Pancreas (tissue), 10 donors: Measurements from ENCODE around the gene DTNB. TPM values are rescaled to one million over a fixed set of nuclear protein-coding genes. Genes with fewer than 3 reads are reported as not detected.
A peak's percentile ranks its signal among the peaks of the same experiment; 100 is the strongest.

Source experiments
- ATAC-seq, 4 donors: fragments of 200-7000 bp; cut with Tn5 transposase; one replicate each; pipeline versions ENCODE4 v1.8.0 to v1.9.1; 2020; ENCODE audit warnings: mild to moderate bottlenecking in 4 of 4, moderate library complexity in 4 of 4
- DNase-seq, 6 donors: peaks; one replicate each; pipeline ENCODE4 v3.0.0-alpha.2; 2020
- FAIRE-seq: peaks from 2 replicates; lab custom pipeline; 2012; peaks lifted over from hg19 to GRCh38; lab: Jason Lieb, UNC
- H3K27ac ChIP-seq, 4 donors: fragments of 200-600 bp; sonication (generic); 1 replicate in 3 of 4; 2 replicates in 1 of 4; pipeline versions ENCODE4 v1.5.0 to v1.8.0; 2020
- H3K27me3 ChIP-seq, 4 donors: fragments of 200-600 bp; one replicate each; pipeline ENCODE4 v1.8.0; 2021
- H3K36me3 ChIP-seq, 3 donors: fragments of 200-600 bp; sonication (generic) in 1 of 3; one replicate each; pipeline versions ENCODE4 v1.5.0 to v1.8.0; 2020 to 2021
- H3K4me1 ChIP-seq, 3 donors: fragments of 200-600 bp; one replicate each; pipeline ENCODE4 v1.8.0; 2021
- H3K4me3 ChIP-seq, 4 donors: fragments of 200-600 bp; sonication (generic) in 2 of 4; one replicate each; pipeline versions ENCODE4 v1.5.0 to v1.8.0; 2020 to 2021
- H3K9me3 ChIP-seq, 4 donors: fragments of 200-600 bp; one replicate each; pipeline ENCODE4 v1.8.0; 2021
- CTCF ChIP-seq, 4 donors: fragments of 200-600 bp; sonication (generic) in 3 of 4; IDR thresholded peaks; one replicate each; pipeline versions ENCODE4 v1.5.0 to v1.8.0; 2021; ENCODE audit warnings: antibody characterized with exemption in 4 of 4
- WGBS, 2 donors: extraction: QIAGEN DNeasy Blood & Tissue Kit; methylation state at CpG; one replicate each; pipeline ENCODE4 v1.1.7; 2013; 5-methylcytosine and 5-hydroxymethylcytosine counted together
- intact Hi-C, 3 donors: fragments of 100-400 bp; cut with DNase I; formaldehyde crosslinking; loops; one replicate each; pipeline versions ENCODE4 v1.11.1 to v1.14.2; 2022
- polyA plus RNA-seq, 2 donors: library from polyadenylated mRNA; stranded (reverse); fragments of 200-250 nt; gene quantifications; one replicate each; pipeline ENCODE4 v1.2.3, GENCODE V29; 2013
- total RNA-seq, 6 donors: library from RNA; stranded (reverse); fragmentation: NEBNext Ultra II Directional in 4 of 6; extraction: Animal tissue kit (Norgen Biotek cat#: 25700) in 4 of 6; gene quantifications; one replicate each; pipeline versions ENCODE4 v1.2.1 to v1.2.4, GENCODE V29; 2021 to 2023
- donor health status: healthy with polysubstance abuse.
- donor health status: DM: no; HTN: no; CAD: no; lungs with moderate emphysema.
- donor health status: DM: no; HTN: no; CAD: no.
- donor health status: control.
- donor health status: control.
- donor health status: Bipolar disorder and iron deficiency.
- donor health status: DM: yes; HTN: yes; CAD: no.
- donor health status: DM: no; HTN: no; CAD: no.
- donor health status: DM: no; HTN: no; CAD: no.
- donor health status: DM: yes; HTN: yes; CAD: no.

The DTNB gene
- total and polyA plus RNA-seq, 8 donors = 10.8 to 27.8 (median 15.1) TPM

GRCh38 chr2:25367296-25367695, 306.1 kb downstream of the DTNB start:
- ATAC-seq (no peak), DNase-seq (no peak), FAIRE-seq (no peak)
- no peaks in the 10 kb centered on the region for H3K36me3 ChIP-seq
- no peak for TF ChIP-seq CTCF (IDR thresholded peaks at IDR 0.05)
- 70 to 84% methylated on average over 9 of the region's 9 CpGs for WGBS, 2 donors
- intact Hi-C loops = no loop called here
- no peaks in the 10 kb centered on the region for H3K27me3 ChIP-seq
- no peaks in the 10 kb centered on the region for H3K4me1 ChIP-seq
- no peaks in the 10 kb centered on the region for H3K9me3 ChIP-seq
- no peak overlapping the region for H3K27ac ChIP-seq
- no peak overlapping the region for H3K4me3 ChIP-seq

GRCh38 chr2:25366629-25367028, 306.7 kb downstream of the DTNB start:
- 90 to 93% methylated on average over 4 of the region's 4 CpGs for WGBS, 2 donors
- no peak for DNase-seq
- no peak overlapping the region for H3K27ac ChIP-seq
- FAIRE-seq = no peak
- no peaks in the 10 kb centered on the region for H3K4me1 ChIP-seq
- H3K9me3 ChIP-seq = no peaks in the 10 kb centered on the region
- H3K4me3 ChIP-seq = no peak overlapping the region
- intact Hi-C loops = no loop called here
- H3K36me3 ChIP-seq = no peaks in the 10 kb centered on the region
- no peaks in the 10 kb centered on the region for H3K27me3 ChIP-seq
- ATAC-seq = no peak
- no peak for TF ChIP-seq CTCF (IDR thresholded peaks at IDR 0.05)

GRCh38 chr2:25365241-25365640, 308.1 kb downstream of the DTNB start:
- 47 to 50% methylated on average over 5 of the region's 5 CpGs for WGBS, 2 donors

DNA sequence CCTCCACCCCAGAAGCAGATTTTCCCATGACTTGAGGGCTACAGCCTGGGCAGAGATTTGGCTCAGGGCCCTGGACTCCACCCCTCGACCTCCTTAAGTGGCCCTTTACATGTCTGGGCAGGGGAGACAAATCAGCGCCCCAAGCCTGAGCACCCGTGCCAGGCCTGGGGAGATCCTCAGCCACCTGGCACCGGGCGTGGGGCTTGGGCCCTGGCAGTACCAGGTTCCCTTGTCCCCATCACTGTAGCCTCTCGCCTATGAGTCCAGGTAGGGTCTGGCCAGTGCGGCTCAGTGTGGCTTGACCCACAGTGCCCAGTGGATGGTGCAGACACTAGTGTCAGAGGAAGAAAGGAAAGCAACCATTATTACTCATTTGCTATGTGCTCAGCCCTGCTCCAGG, 309.6 kb downstream of the DTNB start:
- no peak overlapping the region for H3K27ac ChIP-seq
- DNase-seq = no peak
- no peaks in the 10 kb centered on the region for H3K27me3 ChIP-seq
- H3K4me1 ChIP-seq = no peaks in the 10 kb centered on the region
- FAIRE-seq = no peak
- no peak overlapping the region for H3K4me3 ChIP-seq
- no peaks in the 10 kb centered on the region for H3K36me3 ChIP-seq
- intact Hi-C loops = no loop called here
- 85 to 87% methylated on average over 7 of the region's 7 CpGs for WGBS, 2 donors
- no peak for ATAC-seq
- no peaks in the 10 kb centered on the region for H3K9me3 ChIP-seq
- TF ChIP-seq CTCF (IDR thresholded peaks at IDR 0.05) = no peak

More at GRCh38 chr2:25365241-25365640, 308.1 kb downstream of the DTNB start:
- intact Hi-C loops = no loop called here
- no peak overlapping the region for H3K4me3 ChIP-seq
- no peak for TF ChIP-seq CTCF (IDR thresholded peaks at IDR 0.05)
- no peaks in the 10 kb centered on the region for H3K36me3 ChIP-seq
- no peaks in the 10 kb centered on the region for H3K9me3 ChIP-seq
- H3K27ac ChIP-seq = no peak overlapping the region
- H3K27me3 ChIP-seq = no peaks in the 10 kb centered on the region
- no peaks in the 10 kb centered on the region for H3K4me1 ChIP-seq
- ATAC-seq (no peak), FAIRE-seq (no peak), DNase-seq (no peak)

GRCh38 chr2:25362434-25363145, 310.8 kb downstream of the DTNB start:
- Histone ChIP-seq H3K36me3 (no peaks in the 10 kb centered on the region), H3K27ac (peak overlapping the region in 3 of 4 donors; percentile 26 to 69 (median 67)), H3K27me3 (no peaks in the 10 kb centered on the region), H3K9me3 (no peaks in the 10 kb centered on the region), H3K4me1 (no peaks in the 10 kb centered on the region), H3K4me3 (peak overlapping the region in 2 of 4 donors; percentile 27 to 36)
- TF ChIP-seq CTCF (IDR thresholded peaks at IDR 0.05) = no peak
- WGBS, 2 donors = 45 to 55% methylated on average over 21 of the region's 21 CpGs
- peak in 3 of 4 donors; percentile 36 to 65 (median 55) for ATAC-seq
- no peak for DNase-seq
- intact Hi-C loops = no loop called here
- no peak for FAIRE-seq
